HG02623 (cell line): ENCODE results near the gene GALNT5.
A peak's percentile ranks its signal among the peaks of the same experiment; 100 is the strongest.

ENCODE experiments used
- ATAC-seq: cut with Tn5 transposase; IDR thresholded peaks from one replicate; pipeline ENCODE4 v1.9.1; 2021; ENCODE audit warnings: moderate library complexity; ENCODE audit not compliant: unreplicated experiment

Gene GALNT5

GRCh38 chr2:157290525-157290924 lies 33.0 kb downstream of the GALNT5 start:
- ATAC-seq: no peak

GRCh38 chr2:157291018-157291417 lies 33.5 kb downstream of the GALNT5 start:
- no peak for ATAC-seq

DNA sequence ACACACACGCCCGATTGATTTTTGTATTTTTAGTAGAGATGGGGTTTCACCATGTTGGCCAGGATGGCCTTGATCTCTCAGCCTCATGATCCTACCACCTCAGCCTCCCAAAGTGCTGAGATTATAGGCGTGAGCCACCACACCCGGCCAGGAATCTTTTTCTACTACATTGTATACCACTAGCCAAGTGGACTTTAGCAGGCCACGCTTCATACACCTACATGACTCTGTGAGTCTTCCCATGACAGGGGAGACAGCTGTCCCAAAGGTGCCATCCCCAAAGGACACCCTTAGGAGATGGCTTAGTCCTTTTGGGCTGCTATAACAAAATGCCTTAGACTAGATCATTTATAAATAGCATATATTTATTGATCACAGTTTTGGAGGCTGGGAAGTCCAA lies 35.3 kb downstream of the GALNT5 start:
- no peak for ATAC-seq

- ATAC-seq: no peak
Observed at GRCh38 chr2:157296490-157296889, 39.0 kb downstream of the GALNT5 start.

DNA sequence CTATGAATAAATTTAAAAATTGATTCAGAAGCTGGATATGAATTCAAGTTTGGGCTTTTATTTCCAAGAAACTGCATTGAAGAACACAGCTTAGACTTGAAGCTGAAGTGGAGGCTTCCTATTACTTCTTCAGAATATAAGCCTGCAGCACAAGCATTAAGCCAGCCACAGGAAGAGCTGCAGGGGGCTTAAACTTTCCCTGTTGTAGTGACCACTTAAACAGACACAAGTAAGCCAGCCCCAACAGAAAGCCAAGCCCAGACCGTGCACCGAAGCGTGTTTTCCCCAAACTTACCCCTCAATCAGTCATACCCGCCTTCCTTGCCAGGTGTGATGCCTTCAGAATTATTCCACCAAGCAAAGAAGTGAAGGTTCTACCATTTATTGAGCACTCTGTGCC lies 39.5 kb downstream of the GALNT5 start:
- no peak for ATAC-seq

DNA sequence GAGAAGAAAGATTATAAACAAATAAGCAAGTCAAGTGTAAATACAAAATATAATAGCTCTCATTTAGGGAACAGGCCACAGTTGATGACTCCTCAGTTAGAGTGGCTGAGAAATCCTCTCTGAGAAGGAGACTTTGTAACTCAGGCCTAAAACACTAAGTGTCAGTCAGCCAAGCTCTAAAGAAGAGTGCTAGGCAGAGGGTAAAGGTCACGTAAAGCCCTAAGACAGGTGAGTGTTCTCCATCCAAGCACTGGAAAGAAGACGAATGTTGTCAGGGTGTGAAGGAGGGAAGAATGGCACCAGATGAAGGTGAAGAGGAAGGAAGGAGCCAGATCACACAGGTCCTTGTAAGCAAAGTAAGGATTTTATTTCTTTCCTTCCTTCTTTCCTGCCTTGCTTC lies 43.8 kb downstream of the GALNT5 start:
- ATAC-seq: no peak

DNA sequence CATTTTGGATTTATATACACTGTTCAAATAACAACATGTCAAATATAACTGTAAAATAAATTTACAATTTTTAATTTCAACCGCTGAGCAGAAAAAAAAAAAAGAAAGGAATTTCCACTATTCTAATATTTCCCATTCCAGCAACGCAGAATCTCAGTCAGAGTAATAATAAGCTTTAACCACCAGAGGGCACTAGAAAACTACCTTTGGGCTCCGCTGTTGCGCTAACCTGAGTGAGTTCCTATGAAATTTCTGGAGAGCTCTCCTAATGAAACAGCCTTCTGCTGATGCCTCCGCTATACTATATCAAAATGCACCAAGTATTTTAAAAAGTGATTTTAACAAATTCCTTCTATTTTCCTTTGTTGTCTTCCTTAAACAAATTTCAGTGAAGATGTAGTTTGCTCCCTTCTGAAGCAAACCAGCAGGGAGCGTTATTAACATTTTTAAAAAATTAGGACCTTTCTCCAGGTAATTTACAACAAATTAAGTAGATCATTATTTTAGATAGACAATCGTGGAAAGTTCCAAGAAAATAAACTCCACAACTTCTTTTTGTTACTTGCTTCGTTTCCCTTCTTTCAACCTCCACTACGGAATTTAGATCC lies 45.1 kb downstream of the GALNT5 start:
- ATAC-seq: peak; percentile 77

GRCh38 chr2:157303612-157304011 lies 46.1 kb downstream of the GALNT5 start:
- ATAC-seq: no peak

- ATAC-seq: no peak
Observed at GRCh38 chr2:157304811-157305722, 47.6 kb downstream of the GALNT5 start.

DNA sequence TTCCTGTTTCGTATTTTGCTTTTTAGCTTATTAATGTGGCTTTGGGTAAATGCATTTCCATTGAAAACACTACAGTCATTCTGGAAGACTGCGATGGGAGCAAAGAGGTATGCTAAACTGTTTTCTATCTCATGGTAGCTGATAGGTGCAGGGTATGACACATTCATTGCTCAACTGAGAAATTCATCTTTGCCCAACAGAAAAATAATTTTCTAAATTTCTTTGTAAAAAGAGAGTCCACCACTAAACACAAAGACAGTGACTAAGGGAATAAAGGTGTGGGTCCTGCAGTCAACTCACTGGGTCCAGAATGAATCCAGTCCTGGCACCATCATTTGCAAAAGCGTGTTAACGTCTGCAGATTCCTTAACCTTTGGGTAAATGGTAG lies 48.2 kb downstream of the GALNT5 start:
- no peak for ATAC-seq

DNA sequence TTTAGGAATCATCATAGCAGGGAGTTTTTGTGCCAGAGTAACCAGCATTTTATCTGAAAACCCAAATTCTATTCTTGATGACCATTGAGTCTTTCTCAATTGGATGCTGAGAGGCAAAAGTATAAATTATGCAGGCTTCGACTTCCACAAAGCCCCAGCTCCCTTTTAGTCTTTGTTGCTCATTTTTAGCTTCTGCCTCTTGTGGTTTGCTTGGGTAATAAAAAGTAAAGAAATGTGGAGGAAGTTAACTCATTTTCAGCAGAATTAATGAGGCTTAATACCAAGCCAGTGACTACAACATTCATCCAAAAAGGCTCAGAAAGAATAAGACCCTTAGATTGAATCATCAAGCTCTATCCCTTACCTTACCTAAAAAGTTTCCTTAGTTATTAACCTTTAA lies 49.5 kb downstream of the GALNT5 start:
- no peak for ATAC-seq

- ATAC-seq: no peak
Observed at GRCh38 chr2:157309878-157310277, 52.4 kb downstream of the GALNT5 start.

DNA sequence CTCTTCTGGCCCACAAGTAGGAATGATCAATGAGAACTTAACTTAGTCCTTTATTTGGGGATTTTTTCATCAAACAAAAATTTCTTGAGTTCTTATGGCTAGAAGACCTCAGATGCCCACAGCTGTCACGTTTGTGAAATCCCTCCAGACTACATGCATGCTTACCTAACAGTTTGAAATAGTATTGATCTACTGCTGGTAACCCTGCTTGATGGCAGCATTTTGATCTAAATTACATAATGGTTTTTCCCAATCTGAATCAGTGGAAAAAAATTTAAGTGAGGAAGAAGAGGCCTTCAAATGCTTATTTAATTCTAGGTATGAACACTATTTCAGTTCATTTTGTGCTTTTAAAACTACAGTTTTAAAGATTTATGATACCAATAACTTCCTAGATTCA lies 54.2 kb downstream of the GALNT5 start:
- ATAC-seq: no peak

GRCh38 chr2:157312866-157313486 lies 55.5 kb downstream of the GALNT5 start:
- ATAC-seq: peak; percentile 64

DNA sequence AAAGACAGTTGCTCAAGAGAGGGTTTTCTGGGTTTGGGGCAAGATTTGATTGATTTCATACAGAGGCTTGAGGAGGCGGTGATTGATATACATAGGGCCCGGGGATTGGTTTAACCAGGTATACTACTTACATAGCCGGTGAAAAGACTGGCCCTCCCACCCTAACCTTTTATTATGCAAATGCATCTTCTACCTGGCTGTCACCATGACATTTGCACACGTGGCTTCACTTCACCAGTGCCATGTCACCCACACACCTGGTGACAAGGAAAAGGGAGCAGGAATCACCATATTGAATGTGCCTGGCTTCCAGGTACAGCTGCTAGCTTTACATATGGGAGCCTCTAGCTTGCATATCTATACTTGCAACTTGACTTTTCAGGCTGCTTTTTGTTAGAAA lies 58.4 kb downstream of the GALNT5 start:
- ATAC-seq: no peak

- ATAC-seq: no peak
Observed at GRCh38 chr2:157318884-157319283, 61.4 kb downstream of the GALNT5 start.

GRCh38 chr2:157319795-157320194 lies 62.3 kb downstream of the GALNT5 start:
- no peak for ATAC-seq

DNA sequence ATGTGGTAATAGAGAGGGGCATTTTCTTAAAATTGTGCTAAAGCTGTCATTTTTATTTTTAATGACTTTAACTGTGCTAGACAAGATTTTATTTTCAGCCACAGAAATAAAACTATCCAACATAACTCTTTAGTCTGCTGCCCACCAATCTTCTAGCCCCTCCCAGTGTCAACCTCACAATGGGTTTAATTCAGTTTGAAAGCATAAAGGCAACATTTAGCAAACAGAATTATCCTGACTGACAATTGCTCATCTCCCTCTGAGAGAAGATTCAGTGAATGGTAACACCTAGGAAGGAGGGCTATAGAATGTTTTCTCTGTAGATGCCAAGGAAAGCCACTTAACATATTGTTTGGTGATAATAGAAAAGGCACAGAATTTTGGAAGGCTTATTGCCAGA lies 62.9 kb downstream of the GALNT5 start:
- ATAC-seq: no peak

DNA sequence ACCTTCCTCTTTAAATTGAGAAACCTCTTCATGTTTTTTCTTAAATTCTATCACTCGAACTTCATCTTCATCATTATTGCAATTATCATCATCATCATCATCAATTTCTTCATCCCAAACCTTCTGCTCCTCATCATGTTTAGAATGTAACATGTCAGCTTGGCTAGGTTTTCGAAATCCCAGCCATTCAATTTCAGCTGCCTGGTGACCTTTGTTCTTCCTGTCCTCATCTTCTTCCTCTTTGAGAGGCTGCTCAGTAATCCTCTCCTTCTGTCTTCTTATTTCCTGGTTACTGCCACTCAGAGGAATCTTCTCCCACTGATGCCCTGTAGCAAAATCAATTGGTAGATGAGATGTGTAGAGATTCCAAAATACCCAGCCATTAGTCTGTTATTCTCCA lies 64.0 kb downstream of the GALNT5 start:
- ATAC-seq: no peak

DNA sequence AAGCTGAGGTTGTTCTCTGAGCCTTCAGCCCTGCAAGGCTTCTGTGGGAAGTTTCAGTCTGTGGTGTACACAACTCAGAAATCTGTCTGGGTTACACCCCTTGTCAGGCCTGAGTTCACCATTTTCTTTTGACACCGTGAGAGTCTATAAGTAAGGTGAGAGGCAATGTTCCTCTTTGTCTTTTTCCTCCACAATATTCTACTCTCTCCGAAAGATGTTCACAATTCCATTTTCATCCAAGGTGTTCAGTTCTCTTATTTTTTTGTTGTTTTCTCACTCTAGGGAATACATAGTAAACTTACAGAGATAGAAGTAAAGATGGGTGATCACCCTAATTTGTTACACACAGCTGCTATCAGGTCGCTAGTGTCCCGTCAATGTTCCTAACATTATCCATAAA lies 64.9 kb downstream of the GALNT5 start:
- ATAC-seq: no peak

- no peak for ATAC-seq
Observed at GRCh38 chr2:157324331-157324843, 66.9 kb downstream of the GALNT5 start.

DNA sequence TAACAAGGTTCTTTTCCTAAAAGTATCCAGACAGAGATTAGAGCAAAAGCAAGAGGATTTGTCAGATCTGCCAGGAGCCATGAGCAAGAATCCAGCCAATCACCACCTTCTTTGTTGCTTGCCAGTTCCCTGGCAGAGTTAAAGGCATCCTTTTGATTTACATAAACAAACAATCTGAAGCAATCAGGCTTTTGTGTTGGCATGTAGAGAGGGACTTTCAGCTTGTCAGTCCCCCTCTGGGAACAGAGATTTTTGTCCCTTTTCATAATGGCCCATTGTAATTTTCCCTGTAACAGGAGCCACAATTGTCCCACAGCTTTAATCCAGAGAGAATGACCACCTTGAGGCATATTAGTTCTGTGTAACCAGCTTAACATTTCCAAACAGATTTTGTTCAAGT lies 68.3 kb downstream of the GALNT5 start, which contains the start of gene ERMN:
TSS of gene ERMN (minus strand) at position 39 of the 400 bp plus-strand sequence. CDS start 182 bp downstream, outside the sequence.
- no peak for ATAC-seq
